NCI-H187 treated with DMSO at 0.1 percent for 48 hours (cell line): ENCODE measurements around the gene ZNF248.

ENCODE experiments used
- DNase-seq: peaks from one replicate; lab custom pipeline; 2025; lab: John Stamatoyannopoulos, UW

Gene ZNF248

DNA sequence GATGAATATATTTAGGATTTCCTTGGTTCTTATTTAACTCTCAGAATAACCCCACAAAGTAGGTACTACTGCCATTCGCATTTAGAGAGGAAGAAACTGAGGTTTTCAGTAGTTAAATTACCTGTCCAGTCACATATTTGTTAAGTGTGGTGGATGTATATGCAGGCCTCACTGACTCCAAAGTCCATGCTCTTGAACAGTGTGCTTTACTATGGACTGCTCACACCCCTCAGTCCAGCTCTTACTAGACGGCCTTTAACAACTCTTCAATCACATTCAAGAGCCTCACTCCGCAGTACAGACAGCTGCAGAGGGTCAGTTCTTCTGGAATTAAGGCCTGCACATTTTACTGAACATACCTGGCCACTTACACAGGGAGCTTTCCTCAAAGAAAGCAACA is 36.2 kb downstream of the ZNF248 start:
- DNase-seq, result no peak

DNA sequence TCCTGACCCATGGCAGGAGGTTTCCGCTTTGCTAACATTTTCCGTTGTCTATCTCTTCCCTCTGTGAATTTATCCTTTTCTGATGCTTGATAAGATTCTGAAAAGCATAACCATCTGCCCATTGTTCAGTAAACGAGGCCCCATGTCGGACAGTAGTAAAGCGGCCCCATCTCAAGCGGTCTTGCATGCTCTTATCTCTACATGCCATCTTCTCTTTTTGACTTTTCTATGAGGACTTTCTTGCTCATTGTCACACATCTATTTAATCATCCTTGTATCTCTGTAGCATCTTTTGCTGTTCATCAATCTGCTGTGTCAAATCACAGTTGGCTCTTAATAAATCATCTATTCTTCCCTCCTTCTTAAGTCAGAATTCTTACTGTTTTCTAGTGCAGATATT is 37.6 kb downstream of the ZNF248 start:
- no peak for DNase-seq

DNA sequence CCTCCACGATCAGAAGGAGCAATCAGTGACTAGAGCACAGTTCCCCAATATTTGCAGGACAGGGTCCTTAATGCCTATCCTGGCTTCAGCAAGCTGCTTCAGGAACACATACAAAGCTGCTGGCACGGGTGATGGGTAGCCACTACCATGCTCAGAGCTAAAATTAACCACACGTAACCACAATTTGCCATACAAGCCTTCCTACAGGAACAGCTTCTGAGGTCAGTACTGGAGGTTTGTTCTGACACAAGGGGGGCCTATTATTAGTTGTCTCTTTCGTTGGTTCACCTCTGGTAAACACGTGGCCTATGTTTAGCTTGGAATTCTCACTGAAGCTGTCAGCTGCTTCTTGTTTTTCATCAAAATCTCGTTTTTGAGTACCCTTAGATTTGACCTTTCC is 41.1 kb downstream of the ZNF248 start:
- no peak for DNase-seq

DNA sequence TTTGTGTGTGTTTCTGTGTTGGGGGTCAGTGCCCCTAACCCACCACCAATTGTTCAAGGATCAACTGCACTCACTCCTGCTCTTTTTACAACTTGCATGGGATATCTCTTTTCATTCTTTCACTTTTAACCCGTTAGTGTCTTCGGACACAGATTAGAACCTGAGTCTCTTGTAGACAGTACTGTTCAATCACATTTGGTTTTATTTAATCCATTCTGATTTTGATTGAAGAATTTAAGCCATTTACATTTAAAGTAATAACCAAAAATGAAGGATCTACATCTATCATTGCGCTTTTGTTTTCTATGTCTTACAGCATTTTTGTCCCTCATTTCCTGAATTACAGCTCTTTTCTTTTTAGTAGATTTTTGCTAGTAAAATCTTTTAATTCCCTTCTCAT is 43.6 kb downstream of the ZNF248 start:
- no peak for DNase-seq

DNA sequence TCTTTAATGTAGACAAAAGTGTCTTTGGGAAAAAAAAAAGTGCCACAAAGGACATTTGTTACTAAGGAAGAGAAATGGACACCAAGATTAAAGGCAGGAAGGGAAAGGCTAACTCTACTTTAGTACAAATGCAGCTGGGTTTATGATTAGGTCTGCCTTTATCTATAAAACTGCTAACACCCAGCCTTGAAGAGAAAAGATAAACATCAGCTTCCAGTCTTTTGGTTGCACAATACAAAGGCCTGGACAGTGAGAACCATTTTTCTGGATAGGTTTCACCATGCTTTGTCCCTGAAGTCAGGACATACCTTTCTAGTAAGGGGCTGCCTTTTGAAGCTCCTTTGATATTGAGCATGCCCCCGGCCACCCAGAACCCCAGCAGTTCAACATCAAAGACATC is 45.1 kb downstream of the ZNF248 start:
- no peak for DNase-seq

DNA sequence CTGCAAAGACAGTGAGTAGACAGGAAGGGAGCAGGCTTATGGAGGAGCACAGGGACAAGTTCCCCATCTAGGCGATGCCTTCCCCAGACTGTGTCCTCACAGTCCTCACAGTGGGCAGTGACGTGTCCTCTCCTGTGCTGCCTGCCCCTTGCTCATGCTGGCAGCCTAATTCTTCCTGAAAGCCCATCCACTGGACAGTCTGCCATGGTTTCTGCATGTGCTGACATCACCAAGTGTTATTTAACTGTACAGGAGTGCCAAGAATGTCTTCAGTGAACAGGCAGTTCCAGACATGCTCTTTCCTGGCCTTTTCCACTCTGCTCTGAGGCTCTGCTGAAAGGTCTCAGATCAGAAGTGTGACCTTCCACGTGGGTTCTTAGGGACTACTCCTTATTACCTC is 54.1 kb downstream of the ZNF248 start:
- no peak for DNase-seq

DNA sequence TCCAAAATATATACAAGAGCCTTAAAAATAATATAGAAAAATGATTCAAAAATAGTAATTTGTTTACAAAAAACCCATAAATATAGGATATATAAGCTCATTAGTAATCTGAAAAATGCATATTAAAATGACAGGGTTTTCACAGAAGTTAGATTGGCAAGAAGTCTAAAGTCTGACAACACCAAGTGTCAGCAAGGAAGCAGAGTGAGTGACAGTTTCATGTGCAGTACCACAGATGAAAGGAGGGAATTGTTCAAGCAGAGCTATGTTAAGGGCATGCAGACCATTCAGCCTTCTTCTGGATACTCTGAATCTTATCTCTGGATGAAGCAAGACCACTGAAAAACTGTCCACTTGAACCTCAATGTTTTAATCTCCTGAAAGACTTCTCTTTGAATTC is 55.9 kb downstream of the ZNF248 start:
- DNase-seq, result no peak

DNA sequence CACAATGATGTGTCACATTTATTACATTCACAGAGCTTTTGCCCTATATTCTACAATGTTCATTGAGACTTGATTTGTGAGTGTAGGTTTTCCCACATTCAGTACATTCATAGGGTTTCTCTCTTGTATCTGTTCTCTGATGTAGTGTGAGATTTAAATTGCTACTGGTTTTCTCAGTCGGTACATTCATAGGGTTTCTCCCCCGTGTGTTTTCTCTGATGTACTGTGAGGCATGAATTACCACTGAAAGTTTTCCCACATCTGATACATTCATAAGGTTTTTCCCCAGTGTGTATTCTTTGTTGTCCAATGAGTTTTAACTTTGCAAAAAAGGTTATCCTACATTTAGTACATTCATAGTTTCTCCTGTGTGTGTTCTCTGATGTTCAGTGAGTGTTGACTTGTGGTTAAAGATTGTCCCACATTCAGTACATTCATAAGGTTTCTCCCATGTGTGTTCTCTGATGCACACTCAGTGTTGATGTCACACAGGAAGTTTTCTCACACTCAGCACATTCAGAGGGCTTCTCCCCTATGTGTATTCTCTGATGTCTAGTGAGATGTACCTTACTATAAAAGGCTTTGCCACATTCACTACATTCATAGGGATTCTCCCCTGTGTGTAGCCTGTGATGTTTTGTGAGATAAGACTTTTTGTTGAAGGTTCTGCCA is 63.0 kb downstream of the ZNF248 start:
- DNase-seq, result no peak

DNA sequence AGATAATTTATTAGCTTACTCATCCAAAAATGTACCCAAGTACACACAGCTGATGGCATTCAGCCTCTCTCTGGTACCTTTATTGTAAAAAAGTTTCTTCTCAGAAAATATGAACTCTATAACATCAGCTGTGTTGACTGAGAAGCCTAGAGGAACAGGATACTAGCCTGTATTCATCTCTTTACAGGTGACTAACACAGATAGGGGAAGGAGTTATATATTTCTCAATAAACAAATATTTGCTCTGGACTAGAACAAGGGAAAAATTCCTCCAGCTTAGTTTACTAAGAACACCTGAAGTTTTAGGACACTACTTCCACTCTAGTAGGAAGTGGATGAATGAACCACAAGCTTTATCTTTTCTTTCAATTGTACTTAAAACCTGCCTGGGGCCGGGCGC is 67.8 kb downstream of the ZNF248 start:
- no peak for DNase-seq

DNA sequence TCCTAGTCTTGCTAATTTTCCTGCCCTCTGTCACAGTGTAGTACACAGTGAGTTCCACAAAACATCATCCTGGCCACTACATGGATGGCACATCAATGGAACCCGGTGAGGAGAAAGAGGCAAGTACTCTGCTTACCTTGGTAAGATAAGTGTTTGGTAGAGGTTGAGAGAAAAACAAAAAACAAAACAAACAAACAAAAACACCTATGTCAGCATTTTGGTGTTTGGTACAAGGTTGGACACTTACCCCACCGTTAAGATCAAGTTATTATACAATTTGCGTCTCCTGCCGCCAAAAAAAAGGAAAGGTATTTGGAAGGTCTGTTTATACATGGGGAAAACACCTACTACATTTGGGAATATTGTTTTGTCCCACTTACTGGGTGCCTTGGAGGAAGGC is 72.7 kb downstream of the ZNF248 start:
- no peak for DNase-seq

DNA sequence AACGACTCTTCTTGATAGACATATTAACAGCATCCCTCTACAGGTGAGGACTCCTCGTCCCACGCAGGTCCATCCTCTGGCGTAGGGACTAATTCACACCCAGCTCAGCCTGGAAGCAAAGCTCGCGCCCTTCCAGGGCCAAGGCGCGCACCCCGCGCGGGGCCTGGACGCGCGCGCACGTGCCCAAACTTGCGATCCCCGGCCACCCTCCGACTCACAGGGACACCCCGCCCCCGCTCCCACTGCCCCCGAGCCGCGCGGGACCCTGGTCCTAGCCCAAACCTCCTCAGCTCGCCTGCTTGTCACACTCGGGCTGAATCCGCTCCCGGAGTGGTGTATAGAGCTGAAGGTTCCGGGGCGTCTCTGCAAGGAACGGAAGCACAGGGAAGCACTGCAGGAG is 76.9 kb downstream of the ZNF248 start:
- DNase-seq, result no peak

DNA sequence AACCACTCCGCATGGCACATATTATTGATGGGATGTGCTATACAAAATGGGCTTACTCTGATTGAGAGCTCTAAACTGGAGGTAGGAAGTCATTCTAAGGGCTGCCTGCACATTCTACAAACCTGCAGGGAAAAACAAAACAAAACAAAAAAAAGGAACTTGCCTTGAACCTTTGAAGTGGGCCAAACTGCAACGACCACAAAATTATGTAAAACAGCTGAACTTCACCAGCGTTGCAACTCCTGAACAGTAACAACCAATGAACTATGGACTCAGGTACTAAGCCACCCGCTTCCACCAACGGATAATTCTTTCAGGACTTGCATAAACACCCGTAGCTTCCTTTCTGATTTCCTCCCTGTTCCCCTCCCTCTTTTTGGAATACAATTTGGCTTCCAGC is 80.4 kb downstream of the ZNF248 start:
- DNase-seq, result no peak

DNA sequence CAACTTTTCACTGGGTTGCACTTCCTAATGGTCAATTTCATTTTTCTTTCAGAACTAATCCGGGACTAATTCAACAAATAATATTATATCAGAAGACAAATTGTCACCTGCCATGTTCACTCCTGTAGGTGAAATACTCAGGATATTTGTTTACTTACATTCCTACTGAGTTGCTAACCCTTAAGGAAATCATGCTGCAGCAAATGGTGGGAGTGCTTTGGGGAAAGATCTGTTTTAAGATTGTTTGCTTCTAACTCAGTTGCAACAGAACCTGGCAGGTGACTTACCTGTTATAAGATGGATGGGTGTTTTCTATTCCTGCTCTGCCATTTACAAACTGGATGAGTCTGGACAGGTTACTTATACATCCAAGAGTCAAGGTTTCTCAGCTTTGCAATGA is 81.8 kb downstream of the ZNF248 start:
- DNase-seq, result no peak

DNA sequence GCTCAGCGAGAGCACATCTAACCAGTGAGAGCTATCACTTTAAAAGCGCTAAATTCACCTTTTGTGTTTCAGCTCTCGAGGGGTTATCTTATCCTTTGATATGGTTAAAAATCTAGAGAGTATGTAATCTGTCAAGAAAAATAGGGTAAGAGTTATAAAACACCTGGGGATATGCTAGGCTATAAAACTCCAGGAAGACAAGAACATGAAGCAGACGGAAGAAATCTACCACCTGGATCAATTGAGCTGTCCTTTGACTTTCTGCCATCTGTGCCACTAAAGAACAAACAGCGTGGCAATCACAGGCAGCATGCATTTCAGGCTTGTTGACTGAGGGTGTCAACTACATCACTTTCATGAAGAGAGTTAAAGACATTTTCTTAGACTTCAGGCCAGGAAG is 83.1 kb downstream of the ZNF248 start:
- no peak for DNase-seq

DNA sequence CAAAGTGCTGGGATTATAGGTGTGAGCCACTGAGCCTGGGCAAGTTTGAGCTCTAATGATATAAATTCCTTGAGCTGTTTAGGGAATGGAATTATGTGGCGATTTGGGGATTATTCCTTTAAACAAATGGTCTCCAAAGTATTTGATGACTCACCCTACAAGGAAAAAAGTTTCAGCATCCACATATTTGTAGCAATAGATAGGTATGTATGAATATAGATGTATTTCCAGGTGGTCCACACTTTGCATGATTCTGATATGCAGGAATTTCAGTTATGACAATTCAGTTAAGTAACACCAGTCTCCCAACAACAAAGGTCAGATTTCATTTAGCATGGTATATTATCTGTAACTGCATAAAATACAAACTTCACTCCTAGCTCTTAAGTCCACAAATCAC is 92.2 kb downstream of the ZNF248 start:
- no peak for DNase-seq

DNA sequence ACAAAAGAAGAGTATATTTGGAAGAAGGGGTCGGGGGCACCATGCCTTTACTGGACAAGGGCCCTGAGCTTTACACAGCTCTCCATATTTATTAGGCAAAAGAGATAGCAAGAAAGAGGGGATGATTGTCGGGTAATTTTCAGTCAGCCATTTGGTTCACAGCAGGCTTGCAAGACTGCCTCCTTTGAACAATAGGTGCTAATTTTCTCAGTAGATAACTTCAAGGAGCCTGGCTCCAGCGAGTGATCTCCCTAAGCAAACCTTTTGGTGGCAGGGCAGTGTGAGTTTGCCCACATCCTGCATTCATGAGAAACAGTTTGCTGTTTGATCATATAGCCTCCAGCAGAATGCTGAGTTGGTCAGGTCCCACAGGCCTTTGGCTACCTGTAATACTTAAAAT is 94.3 kb downstream of the ZNF248 start:
- DNase-seq, result no peak

DNA sequence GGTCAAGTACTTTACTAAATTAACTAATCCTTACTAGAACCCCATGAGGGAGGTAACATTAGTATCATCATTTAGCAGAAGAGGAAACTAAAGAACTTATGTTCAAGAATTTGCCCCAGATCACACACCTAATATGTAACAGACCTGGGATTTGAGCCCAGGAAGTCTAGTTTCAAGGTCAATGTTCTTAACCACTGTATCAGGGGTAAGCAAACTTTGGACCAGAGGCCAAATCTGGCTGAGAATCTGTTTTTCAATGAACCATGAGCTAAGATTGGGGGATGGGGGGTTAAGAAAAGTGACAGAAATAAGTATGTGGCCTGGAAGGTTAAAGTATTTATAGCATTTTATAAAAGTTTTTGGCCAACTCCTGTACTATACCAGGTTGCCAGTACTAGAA is 95.1 kb downstream of the ZNF248 start:
- DNase-seq, result no peak

DNA sequence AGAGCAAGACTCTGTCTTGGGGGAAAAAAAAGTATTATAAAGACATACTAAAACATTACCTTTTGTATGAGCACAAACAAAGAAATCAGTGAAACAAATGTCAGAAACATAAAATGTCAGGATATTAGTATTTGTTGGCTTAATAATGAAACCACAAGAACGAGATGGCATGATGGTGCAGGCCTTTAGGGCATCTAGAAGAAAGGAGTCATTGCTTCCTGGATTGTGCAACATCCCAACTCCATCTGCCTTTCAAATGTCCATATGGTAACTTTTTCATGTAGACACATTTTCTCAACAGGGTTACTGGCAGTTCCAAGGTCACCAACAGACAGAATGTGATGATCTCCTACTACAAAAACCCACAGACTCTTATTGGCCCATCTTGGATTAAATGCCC is 96.6 kb downstream of the ZNF248 start:
- DNase-seq, result no peak

DNA sequence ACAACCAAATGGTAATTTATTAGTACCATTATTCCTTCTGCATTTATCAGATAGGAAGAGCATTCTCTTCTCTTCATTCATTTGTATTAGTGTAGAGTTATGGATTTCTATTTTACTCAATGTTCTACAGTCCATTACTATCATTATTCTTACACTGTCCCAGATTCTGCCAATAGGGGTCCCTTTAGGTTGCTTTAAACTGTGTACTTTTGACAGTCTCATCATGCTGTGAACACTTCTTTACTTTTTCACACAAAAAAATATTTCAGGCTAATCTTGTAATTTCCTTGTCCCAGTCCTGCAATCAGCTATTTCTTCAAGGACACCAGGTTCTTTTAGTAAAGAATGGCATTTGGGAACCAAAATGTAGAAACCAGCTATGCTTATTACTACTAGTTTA is 99.3 kb downstream of the ZNF248 start:
- no peak for DNase-seq

DNA sequence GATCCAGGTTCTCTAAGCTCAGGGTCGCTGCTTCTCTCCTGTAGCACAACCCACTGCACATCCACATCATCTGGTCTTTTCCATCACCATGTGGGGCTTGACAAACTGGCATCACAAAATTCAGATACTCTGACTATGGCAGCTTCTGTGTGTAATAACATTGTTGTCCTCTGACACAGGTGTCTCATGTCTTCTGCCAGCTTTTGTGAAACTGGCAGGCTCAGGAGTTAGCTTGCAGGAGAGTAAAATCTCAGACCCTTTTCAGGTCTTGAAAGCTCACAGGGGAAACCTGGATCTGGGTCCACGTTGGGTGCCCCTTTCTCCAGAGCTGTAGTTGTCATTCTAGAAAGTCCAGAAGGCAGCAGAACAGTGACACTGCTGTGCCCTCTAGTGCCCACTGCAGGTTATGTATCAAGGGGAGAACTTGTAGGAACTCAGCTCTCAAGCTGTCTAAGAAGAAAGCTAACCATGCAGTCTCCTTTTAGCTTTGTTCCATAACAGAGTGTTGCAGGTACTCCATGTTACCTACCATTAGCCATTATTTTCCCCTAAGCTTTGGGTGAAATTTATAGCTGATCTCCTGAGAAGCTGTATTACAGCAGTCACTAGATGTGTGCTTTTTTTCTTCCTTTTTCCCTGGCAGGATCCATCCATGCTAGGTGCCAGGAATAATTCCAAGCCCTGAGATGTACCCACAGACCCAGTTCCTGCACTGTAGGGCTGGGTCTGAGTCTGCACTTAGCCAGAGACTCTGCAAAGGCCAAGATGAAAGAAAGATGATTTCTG is 102.7 kb downstream of the ZNF248 start:
- no peak for DNase-seq

DNA sequence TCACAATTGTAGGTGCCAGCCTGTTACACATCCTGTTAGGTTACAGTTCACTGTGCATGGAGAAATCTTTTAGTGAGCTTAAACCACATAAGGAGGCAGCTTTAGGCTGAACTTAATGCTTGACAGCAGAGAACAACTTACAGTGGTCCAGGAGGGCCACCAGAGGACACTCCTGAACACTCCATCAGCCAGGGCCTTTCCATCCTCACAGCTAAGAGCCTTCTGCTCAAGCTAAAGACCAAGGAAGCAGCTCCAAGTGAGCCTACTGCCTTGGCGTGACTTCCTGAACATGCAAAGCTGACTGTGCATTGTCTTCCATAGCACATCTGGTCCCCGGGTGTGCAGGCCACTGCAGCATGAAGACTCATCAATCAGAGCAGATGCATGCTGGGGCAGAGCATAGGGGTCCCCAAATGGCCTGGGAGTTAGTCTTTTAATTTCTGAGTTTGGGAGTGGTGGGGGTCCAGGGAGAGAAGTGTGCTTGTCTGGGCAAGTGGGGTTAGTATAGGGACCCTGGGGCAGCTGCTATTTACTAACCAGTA is 105.0 kb downstream of the ZNF248 start:
- DNase-seq, result no peak

DNA sequence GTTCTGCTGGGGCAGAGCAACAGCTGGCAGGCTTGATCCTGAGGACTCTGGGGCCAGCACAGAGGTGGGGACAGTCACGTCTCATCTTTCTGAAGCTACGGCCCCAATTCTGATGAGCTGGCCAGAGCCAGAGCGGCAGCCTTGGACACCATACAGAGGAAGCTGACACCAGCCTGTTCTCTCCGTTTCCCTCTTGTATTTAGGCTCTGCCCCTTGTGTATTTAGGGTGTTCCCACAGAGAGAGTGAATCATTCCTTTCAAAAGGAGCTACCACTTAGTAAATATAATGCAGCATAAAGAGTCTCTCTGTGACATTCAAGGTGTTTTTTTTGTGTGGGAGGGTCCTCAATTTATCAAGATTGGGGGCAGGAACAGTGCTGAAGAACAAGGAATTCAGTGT is 109.2 kb downstream of the ZNF248 start:
- no peak for DNase-seq

DNA sequence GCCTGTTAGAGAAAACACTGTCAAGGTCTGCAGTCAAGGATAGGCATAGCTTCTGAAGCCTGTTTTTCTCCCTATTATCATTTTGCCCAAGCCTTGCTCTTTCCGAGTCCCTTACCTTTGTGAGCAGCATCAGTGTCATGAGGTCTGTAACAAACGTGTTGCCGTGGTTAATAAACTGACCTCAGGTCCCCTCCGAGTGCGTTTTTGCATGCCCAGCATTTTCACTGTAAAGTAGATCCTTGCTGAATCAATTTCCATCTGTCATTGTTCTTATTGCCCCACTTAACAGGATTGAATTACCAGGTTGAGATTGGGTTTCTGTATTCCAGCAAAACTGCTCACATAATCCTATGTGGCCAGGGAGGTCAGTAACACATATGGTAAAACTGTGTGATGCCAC is 110.3 kb downstream of the ZNF248 start:
- no peak for DNase-seq

DNA sequence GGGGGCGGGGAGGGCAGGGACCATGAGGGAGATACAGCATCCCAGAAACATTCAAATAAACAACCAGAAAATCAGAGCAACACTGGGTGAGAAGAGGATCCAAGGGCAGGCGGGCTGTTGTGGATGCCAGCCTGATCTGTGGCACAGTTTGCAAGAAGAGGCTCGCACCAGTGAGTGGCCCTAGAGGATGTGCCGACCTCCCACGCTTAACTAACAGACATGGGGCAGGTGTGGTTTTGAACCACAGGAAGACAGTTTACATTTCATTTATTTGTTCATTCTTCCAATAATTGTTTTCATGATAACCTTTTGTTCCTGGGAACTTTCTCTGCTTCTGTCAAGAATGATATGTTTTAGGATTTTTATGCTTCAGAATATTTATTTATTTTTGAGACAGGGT is 115.6 kb downstream of the ZNF248 start:
- DNase-seq, result no peak
